Raji (cell line): Measurements from ENCODE around the gene LAYN.

Source experiments
- POLR2A ChIP-seq: IDR thresholded peaks from 2 replicates; pipeline ENCODE4 v1.6.1; 2011; ENCODE audit warnings: low read depth, low read length, control low read depth; ENCODE audit not compliant: insufficient read depth

The LAYN gene

GRCh38 chr11:111572581-111572980 is 32.1 kb downstream of the LAYN start:
- no peak for TF ChIP-seq POLR2A

- no peak for TF ChIP-seq POLR2A
Observed at GRCh38 chr11:111573821-111574249, 33.3 kb downstream of the LAYN start.

- TF ChIP-seq POLR2A, result no peak
Observed at GRCh38 chr11:111574373-111575225, 34.1 kb downstream of the LAYN start.

GRCh38 chr11:111575740-111576139 is 35.2 kb downstream of the LAYN start:
- no peak for TF ChIP-seq POLR2A

GRCh38 chr11:111577821-111578220 is 37.3 kb downstream of the LAYN start:
- TF ChIP-seq POLR2A, result no peak

GRCh38 chr11:111581341-111581740 is 40.8 kb downstream of the LAYN start:
- no peak for TF ChIP-seq POLR2A

GRCh38 chr11:111582163-111582562 is 41.6 kb downstream of the LAYN start:
- no peak for TF ChIP-seq POLR2A

GRCh38 chr11:111582881-111583280 is 42.4 kb downstream of the LAYN start:
- no peak for TF ChIP-seq POLR2A

GRCh38 chr11:111585371-111585770 is 44.9 kb downstream of the LAYN start:
- no peak for TF ChIP-seq POLR2A

- no peak for TF ChIP-seq POLR2A
Observed at GRCh38 chr11:111586388-111586831, 45.9 kb downstream of the LAYN start.

GRCh38 chr11:111589114-111589513 is 48.6 kb downstream of the LAYN start:
- TF ChIP-seq POLR2A, result no peak

GRCh38 chr11:111589886-111590499 is 49.5 kb downstream of the LAYN start:
- TF ChIP-seq POLR2A, result no peak

GRCh38 chr11:111591187-111591960 is 50.9 kb downstream of the LAYN start:
- TF ChIP-seq POLR2A, result no peak

GRCh38 chr11:111592491-111592890 is 52.0 kb downstream of the LAYN start:
- no peak for TF ChIP-seq POLR2A

- TF ChIP-seq POLR2A, result no peak
Observed at GRCh38 chr11:111596319-111596718, 55.8 kb downstream of the LAYN start.
